Vagina (tissue), 2 donors: ENCODE measurements around the gene KRT3.

Source experiments
- CTCF ChIP-seq, 3 experiments: fragments of 450-650 bp in 2 of 3; fragments of 200-600 bp in 1 of 3; sonication (generic) in 1 of 3; IDR thresholded peaks; one replicate each; pipeline ENCODE4 v1.5.1; 2017 to 2019; ENCODE audit warnings: antibody characterized with exemption in 3 of 3, mild to moderate bottlenecking in 2 of 3, moderate library complexity in 2 of 3
- POLR2AphosphoS5 ChIP-seq, 2 donors: sonication (generic); formaldehyde crosslinking; IDR thresholded peaks; one replicate each; pipeline ENCODE4 v1.9.0; 2017; ENCODE audit warnings: antibody characterized with exemption in 2 of 2, mild to moderate bottlenecking in 2 of 2, low read depth in 1 of 2; ENCODE audit not compliant: insufficient read depth in 1 of 2

DNA sequence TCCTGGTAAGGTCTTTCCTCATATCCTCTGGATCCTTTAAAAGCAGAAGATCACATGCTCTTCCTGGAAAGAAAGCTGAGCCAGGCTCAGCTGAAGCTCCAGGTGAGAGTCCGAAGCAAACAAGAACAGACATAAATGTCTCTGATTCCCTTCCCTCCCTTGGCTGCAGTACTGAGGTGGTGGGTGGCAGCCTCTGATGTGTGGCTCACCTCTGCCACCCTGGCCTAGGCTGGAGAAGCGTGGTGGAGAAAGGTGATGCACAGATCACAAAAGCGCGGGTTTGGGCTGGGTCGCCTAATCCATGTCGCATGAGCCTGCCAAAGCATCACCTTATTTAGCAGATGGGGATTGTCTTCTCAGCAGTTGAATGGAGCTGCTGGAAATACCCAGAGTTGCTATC lies 16.0 kb downstream of the KRT3 start:
- TF ChIP-seq CTCF (IDR thresholded peaks at IDR 0.05) (no peak), POLR2AphosphoS5 (IDR thresholded peaks at IDR 0.05; ENCODE audit: insufficient read depth in 1 of 2, low read depth in 1 of 2) (no peak)
